ENCODE measurements around the gene TMEM170A. TPM values are rescaled to one million over a fixed set of nuclear protein-coding genes. Genes with fewer than 3 reads are reported as not detected.

TMEM170A gene
- total and polyA plus RNA-seq, 2 of the 13 experiments (the other 11 are each of a cell fraction or from before 2014, with no cell fraction given) = 35.7 to 39.7 TPM

DNA sequence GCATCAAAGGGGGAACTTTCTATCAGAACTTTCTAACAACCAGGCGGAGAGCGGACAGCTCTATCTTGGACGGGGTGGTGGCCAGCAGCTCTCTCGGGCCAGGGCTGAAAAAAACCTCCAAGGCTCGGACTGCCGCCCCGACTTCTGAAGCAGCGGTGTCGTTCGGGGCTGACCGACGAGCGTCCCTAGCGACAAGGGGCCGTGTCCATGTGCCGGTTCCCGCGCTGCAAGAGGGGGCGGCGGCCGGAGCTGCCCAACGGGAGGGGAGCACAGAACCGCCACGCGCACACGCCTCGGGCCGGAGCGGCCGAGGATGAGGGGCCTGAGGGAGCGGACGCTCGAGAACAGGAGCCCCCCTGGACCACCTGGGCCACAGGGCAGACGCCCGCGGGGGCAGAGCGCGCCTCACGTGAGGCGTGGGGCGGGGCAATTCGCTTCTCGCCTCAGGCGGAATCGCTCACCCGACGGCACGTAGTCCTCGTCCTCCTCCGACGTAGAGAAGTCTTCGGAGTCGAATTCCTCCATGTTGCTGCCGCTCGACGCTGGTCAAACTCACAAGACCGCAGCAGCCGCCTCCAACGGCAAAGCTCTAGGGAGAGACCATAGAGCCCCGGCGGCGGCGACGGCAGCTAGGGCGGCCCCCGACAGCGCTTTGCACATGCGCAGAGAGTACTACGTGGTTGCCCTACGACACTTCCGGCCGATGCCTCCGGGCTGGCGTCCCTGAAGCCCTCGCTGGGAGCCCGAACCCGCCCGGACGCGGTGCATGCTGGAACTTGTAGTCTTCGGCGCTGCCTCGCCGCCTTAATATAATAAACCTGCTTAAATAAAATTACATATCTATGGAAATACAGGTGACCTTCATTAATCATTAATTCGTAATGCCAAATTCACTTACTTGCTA, 31.4 kb downstream of the TMEM170A start, which contains the start of gene CFDP1 (continued):
- no peak for TF ChIP-seq SMARCC2 (IDR thresholded peaks at IDR 0.05)
- no peak for TF ChIP-seq ZNF260 (CRISPR knock-in tag; IDR thresholded peaks at IDR 0.05; ENCODE audit: borderline replicate concordance, low read depth)
- TF ChIP-seq, protein P1, sequence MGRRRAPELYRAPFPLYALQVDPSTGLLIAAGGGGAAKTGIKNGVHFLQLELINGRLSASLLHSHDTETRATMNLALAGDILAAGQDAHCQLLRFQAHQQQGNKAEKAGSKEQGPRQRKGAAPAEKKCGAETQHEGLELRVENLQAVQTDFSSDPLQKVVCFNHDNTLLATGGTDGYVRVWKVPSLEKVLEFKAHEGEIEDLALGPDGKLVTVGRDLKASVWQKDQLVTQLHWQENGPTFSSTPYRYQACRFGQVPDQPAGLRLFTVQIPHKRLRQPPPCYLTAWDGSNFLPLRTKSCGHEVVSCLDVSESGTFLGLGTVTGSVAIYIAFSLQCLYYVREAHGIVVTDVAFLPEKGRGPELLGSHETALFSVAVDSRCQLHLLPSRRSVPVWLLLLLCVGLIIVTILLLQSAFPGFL (CRISPR knock-in tag; IDR thresholded peaks at IDR 0.05) = peak; percentile 42; the same call in 1 of the 2 replicates
- peak; percentile 55; the same call in 1 of the 2 replicates for TF ChIP-seq ZNF138 (CRISPR knock-in tag; IDR thresholded peaks at IDR 0.05; ENCODE audit: low read depth)
- peak; percentile 98 for TF ChIP-seq LBX2 (CRISPR knock-in tag; IDR thresholded peaks at IDR 0.05; ENCODE audit: borderline replicate concordance)
- TF ChIP-seq RXRB (CRISPR knock-in tag; IDR thresholded peaks at IDR 0.05; ENCODE audit: borderline replicate concordance) = no peak
- no peak for TF ChIP-seq ZNF382 (CRISPR knock-in tag; IDR thresholded peaks at IDR 0.05; ENCODE audit: borderline replicate concordance)
- peak; percentile 21; the same call in 1 of the 2 replicates for TF ChIP-seq ZFP1 (CRISPR knock-in tag; IDR thresholded peaks at IDR 0.05)
- TF ChIP-seq ZNF724P (CRISPR knock-in tag; IDR thresholded peaks at IDR 0.05; ENCODE audit: borderline replicate concordance) = peak; percentile 69; the same call in 1 of the 2 replicates
- TF ChIP-seq, protein P2, sequence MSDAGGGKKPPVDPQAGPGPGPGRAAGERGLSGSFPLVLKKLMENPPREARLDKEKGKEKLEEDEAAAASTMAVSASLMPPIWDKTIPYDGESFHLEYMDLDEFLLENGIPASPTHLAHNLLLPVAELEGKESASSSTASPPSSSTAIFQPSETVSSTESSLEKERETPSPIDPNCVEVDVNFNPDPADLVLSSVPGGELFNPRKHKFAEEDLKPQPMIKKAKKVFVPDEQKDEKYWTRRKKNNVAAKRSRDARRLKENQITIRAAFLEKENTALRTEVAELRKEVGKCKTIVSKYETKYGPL (CRISPR knock-in tag; IDR thresholded peaks at IDR 0.05) = peak; percentile 44; the same call in 1 of the 2 replicates
- TF ChIP-seq ZNF556 (CRISPR knock-in tag; IDR thresholded peaks at IDR 0.05; ENCODE audit: borderline replicate concordance) = peak; percentile 91
- peak; percentile 90; the same call in 1 of the 2 replicates for TF ChIP-seq ZFYVE20 (CRISPR knock-in tag; IDR thresholded peaks at IDR 0.05; ENCODE audit: borderline replicate concordance, low read depth)
- TF ChIP-seq ZNF136 (CRISPR knock-in tag; IDR thresholded peaks at IDR 0.05; ENCODE audit: low read depth) = 0 out of 2 replicates have a peak, but pooled peaks have one; percentile 55
- no peak for TF ChIP-seq FOXJ3 (CRISPR knock-in tag; IDR thresholded peaks at IDR 0.05; ENCODE audit: borderline replicate concordance)
- TF ChIP-seq SNAPC2 (CRISPR knock-in tag; IDR thresholded peaks at IDR 0.05) = peak; percentile 97
- no peak for TF ChIP-seq ZNF326 (CRISPR knock-in tag; IDR thresholded peaks at IDR 0.05; ENCODE audit: borderline replicate concordance)
- TF ChIP-seq ATF7 (IDR thresholded peaks at IDR 0.05) = no peak
- peak; percentile 70 for TF ChIP-seq ATF7 (CRISPR knock-in tag; IDR thresholded peaks at IDR 0.05)
- peak; percentile 98 for TF ChIP-seq ZNF552 (CRISPR knock-in tag; IDR thresholded peaks at IDR 0.05; ENCODE audit: borderline replicate concordance)
- TF ChIP-seq ATF1 (CRISPR knock-in tag; IDR thresholded peaks at IDR 0.05) = peak; percentile 83
- TF ChIP-seq ZNF160 (CRISPR knock-in tag; IDR thresholded peaks at IDR 0.05) = peak; percentile 87; the same call in 1 of the 2 replicates
- peak; percentile 99 for TF ChIP-seq SAP130 (CRISPR knock-in tag; IDR thresholded peaks at IDR 0.05; ENCODE audit: low read depth)
- no peak for TF ChIP-seq TAF15 (IDR thresholded peaks at IDR 0.05; ENCODE audit: low read depth, low read length, poor library complexity, severe bottlenecking)
- peak; percentile 96 for TF ChIP-seq IRX3 (CRISPR knock-in tag; IDR thresholded peaks at IDR 0.05; ENCODE audit: borderline replicate concordance, low read depth)
- peak; percentile 100 for TF ChIP-seq MXD1 (CRISPR knock-in tag; IDR thresholded peaks at IDR 0.05)
- TF ChIP-seq HNF4A (CRISPR knock-in tag; IDR thresholded peaks at IDR 0.05) = no peak
- peak; percentile 96 for TF ChIP-seq KAT7 (CRISPR knock-in tag; IDR thresholded peaks at IDR 0.05; ENCODE audit: borderline replicate concordance)
